HG03558 (cell line): ENCODE measurements around the gene TMX1.
"Not testable (repeated sequence)": the region's sequence is repeated elsewhere in the genome, so short reads cannot be mapped to it uniquely, and the experiment has no call there.

Source experiments
- ATAC-seq: cut with Tn5 transposase; IDR thresholded peaks from one replicate; pipeline ENCODE4 v1.9.1; 2021; ENCODE audit warnings: moderate number of reproducible peaks; ENCODE audit not compliant: unreplicated experiment; ENCODE audit errors: extremely low read depth

TMX1 gene, protein sequence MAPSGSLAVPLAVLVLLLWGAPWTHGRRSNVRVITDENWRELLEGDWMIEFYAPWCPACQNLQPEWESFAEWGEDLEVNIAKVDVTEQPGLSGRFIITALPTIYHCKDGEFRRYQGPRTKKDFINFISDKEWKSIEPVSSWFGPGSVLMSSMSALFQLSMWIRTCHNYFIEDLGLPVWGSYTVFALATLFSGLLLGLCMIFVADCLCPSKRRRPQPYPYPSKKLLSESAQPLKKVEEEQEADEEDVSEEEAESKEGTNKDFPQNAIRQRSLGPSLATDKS

DNA sequence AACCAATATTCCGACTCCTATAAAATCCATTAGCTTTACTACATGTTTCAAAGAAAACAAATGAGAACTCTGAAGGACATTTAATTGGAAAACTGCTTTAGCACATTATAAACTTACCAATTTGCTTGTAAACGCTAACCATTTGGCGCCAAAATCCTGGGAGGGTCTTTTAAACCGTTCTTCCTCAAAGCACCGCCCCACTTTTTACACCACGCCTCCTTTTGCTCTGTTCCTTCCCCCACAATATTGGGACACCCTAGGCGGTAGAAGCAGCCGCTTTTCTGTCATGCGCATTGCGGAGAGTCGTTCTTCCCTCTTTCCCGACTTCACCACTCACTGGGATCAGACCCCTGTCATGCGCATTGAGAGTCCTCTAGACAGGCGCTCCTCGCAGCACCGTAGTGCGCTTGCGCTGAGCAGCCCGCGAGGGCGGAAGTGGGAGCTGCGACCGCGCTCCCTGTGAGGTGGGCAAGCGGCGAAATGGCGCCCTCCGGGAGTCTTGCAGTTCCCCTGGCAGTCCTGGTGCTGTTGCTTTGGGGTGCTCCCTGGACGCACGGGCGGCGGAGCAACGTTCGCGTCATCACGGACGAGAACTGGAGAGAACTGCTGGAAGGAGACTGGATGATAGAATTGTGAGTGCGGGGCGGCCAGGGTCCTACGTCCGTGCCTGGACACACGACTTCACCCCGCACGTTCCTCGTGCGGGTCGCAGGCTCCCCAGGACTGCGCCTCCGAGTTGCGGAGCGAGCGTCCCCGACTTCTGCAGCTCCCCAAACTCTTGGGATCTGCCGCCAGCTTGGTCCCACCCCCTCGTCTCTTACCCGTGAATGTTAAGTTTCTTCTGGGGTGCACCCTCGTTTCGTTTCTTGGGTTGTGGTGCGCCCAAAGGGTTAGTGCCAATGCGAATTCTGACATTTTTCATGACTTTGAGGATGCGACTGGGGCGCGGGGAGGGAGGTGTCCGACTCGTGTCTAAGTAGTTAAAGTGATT lies at the start of gene TMX1:
TSS of gene TMX1 (plus strand) at position 435 of the 991 bp plus-strand sequence. CDS start at position 481, 46 bp downstream.
- ATAC-seq: peak; percentile 75

DNA sequence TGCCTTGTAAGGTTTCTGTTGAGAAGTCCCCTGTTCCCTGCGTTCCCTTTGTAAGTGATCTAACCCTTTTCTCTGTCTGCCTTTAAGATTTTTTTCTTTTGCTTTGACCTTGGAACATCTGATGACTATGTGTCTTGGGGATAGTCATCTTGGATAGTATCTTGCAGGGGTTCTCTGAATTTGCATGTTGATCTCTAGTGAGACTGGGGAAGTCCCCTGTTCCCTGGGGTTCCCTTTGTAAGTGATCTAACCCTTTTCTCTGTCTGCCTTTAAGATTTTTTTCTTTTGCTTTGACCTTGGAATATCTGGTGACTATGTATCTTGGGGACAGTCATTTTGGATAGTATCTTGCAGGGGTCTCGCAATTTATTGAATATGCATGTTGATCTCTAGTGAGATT lies 38.2 kb upstream of the TMX1 start:
- ATAC-seq: no peak

DNA sequence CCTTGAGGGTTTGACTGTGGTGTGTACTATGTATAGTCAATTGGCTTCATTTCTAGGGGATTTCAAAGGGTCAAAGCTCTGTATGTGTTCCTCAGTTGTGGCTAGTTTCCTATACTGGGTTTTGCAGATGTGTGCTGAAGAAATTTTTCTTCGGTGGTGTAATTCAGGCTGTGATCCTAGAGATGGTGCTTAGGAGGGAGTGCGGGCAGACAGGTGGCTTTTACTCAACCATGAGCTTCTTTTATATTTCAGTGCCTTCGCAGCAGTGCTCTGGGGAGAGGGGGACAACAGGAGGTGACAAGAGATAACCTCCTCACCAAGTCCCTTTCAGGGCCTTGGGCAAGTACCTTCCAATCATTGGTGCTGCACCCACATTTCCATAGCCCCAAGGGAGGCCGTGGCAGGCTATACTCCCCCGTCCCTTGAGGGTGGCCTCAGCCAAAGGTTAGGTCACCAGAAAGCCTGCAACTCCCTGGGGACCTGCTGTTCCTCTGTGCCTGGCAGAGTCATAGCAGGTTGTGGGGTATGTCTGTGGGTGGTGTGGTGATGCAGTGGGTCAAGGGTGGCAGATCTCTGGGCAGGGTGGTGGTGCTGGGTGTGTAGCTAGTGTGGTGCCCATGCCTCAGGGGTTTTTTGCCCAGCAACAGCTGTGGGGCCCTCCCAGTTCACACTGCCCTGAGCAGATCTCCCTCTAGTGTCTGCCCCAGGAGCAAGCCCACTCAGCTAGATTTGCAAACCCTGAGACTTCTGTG lies 37.0 kb upstream of the TMX1 start:
- ATAC-seq: peak; percentile 36

DNA sequence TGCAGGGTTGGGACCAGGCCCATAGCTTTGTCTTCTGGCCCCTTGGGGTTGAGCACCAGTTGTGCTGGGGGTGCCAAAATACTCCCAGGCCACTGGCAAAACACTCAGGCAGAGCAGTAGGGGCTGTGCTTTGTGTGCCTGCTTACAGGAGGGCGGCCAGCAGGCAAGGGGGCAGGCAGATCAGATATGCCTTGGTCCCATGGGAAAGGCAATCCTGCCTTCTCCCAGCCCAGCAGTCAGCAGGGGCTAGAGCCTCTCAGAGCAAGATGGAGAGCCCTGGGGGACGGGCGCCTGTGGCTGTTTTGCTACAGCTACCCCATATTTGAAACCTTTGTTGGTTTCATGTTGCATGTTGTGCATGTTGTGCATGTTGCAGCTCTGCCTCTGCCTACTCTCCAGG lies 36.2 kb upstream of the TMX1 start:
- ATAC-seq: no peak

DNA sequence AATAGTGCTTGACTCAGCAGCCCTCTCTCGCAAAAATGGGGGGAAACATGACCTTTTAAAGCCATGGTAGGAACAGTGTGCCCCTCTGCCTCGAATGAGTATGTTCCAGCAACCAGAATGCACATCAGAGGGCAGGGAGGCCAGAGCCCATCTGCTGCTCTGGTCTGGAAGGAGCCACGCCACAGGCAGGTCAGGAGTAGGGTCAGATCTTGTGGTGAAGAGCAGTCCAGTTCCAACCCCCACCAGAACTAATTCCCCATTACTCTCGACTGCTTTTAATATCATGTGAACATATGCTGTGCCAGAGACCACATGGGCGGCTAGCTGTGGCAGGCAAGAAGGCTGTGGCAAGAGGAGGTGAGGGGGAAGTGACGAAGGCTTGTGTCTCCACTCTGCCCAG lies 34.6 kb upstream of the TMX1 start:
- no peak for ATAC-seq

DNA sequence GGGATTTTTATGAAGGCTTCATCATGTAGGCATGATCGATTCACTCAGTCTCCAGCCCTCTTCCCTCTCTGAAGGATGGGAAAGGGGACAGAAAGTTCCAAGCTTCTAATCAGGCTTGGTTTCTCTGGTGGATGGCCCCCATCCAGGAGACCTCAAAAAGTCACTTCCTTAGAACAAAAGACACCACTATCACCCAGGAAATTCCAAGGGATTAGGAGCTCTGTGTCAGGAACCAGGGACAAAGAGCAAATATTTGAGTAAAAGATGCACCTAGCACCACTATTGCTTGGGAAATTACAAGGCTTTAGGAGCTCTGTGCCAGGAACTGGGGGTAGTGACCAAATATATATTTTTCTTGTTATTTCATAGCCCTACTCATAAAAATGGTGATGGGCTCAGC lies 33.6 kb upstream of the TMX1 start:
- no peak for ATAC-seq

DNA sequence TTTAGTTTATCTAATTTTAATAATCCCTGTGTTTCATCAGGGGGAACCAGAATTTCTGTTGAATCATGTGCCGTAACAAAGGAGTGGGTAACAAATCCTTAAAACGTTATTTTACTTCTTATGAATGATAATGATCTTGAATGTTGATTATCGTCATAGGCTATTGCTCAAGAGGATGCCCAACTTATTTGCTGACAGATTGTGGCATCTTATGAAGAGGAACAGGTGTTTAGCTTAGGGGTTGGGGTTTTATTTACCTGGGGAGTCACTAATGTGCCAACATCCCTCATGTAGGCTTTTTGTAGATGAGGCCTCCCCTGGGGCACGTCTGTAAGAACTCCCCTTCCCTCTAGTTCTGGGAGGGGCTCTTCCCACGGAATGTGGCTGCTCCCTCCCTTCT lies 32.4 kb upstream of the TMX1 start:
- no peak for ATAC-seq

DNA sequence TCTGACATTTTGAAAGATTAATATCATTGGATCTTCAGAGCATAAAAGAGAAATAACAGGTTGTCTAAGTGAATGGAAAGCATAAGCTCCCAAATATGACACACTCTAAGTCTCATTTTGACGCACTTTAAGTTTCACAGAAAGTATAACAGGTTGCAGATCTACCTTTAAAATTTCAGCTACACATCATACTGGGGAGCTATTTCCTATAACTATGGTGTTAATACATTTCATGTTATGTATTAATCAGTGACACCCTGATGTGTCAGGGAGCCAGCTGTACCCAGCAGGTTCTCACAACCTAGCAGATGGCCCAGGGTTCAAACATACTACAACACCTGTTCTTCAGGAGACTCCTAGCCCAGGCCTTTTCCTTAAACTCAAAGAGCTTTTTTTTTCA lies 31.1 kb upstream of the TMX1 start:
- ATAC-seq: no peak

DNA sequence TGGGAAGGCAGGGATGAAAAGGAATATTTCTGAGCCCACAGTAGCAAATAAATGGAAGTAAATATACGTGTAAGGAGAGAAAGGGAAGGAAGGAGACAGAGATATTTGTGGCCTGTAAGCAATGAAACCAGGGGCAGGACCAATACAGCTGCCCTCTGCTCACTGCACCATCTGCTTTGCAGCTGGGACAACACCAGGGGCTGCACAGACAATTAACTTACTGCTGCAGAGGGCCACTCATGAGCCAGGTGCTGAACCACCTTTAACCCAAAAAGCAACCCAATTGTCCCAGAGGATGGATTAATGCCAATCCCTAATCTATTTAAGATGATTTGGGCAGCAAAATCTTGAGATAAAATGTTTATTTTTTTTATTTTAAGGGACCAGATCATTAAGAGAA lies 30.6 kb upstream of the TMX1 start:
- no peak for ATAC-seq

DNA sequence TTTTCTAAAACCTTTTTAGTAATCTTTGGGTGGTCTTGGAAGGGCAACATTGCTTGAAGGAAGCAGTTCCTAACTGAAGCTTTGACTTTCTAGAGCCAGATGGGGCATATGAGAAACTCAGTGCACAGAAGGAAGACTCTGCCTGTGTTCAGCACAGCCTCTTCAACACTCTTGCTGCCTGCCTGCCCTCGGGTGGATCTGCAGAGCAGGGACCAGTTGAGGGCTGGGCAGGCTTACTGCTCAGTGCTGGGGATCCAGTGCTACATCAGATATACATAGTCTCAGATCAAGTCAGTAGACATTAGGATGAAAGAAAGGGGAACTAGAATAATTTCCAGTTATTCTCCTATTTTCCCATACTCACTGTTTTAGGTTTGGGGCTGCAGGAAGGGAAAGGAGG lies 29.5 kb upstream of the TMX1 start:
- ATAC-seq: no peak

DNA sequence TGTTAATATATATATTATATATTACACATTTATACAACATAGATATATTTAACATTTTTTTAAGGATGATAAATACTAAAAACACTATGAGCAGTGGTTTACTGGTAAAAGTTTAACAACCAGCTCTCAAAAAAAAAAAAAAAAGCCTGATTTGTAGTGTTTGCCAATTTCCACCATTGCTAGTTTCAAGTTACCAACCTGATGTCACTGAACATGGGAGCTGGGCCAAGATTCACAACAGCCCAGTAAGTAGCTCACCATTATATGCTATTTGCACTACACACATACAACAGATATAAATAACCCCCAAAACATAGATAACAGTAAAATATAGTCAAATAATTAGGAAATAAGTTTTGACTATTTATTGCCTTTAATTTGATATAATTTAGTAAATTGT lies 28.9 kb upstream of the TMX1 start:
- ATAC-seq: no peak

DNA sequence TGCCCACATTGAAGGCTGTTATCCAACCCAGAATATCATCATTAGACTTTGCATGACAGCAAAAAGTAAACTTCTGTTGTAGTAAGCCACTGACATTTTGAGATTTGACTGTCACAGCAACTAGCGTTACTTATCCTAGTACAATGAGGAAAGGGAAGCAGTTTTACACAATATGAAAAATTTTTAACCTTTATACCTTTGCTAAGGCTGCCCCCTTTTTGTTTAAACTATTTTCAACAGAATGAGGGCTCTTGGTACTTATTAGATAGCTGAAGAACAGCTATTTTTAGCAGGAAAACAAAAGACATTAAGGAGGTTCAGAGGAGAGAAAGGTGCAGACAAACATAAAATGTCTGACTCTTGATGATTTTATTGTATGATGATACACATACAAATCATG lies 23.4 kb upstream of the TMX1 start:
- no peak for ATAC-seq

DNA sequence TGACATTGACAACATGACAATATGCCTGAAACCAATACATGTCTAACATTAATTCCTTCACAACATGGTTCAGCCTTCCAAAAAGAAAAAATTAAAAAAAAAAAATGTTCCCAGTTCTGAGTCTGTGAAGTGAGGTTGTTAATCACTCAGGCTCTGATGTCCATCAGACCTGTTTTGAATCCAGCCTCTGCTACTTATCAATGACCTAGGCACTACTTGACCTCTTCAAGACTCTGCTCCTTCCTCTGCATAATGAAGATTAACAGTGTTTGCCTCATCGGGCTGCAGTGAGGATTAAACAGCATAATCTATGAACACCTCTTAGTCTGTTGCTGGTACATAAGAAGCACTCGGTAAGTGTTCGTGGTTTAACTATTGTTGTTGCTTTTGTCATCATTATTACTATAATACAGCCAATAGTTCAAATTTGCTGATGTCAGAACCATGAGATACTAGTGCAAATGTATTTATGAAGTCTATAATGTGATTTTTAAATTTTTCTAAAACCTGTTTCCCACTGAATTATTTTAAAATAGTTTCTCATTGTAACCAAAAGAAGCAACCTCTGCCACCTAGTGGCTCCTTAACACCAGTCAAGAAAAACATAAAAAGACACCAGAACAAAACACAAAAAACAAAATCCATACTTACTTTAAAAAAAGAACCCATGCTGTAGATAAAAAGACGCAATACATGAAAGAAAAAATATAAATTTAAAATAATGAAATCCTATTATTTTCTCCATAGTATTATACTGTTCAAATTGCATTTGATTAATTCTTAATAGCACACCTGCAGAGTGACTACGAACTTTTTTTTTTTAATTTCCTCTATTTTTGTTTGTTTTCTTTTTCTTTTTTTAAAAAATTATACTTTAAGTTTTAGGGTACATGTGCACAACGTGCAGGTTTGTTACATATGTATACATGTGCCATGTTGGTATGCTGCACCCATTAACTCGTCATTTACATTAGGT lies 20.3 kb upstream of the TMX1 start:
- no peak for ATAC-seq

DNA sequence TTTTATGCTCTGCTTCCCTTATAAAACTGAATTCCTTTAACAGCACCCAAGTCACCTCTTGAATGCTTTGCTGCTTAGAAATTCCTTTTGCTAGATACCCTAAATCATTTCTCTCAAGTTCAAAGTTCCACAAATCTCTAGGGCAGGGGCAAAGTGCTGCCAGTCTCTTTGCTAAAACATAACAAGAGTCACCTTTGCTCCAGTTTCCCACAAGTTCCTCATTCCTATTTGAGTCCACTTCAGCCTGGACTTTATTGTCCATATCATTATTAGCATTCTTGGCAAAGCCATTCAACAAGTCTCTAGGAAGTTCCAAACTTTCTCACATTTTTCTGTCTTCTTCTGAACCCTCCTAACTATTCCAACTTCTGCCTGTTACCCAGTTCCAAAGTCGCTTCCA lies 16.6 kb upstream of the TMX1 start:
- ATAC-seq: not testable (repeated sequence)

DNA sequence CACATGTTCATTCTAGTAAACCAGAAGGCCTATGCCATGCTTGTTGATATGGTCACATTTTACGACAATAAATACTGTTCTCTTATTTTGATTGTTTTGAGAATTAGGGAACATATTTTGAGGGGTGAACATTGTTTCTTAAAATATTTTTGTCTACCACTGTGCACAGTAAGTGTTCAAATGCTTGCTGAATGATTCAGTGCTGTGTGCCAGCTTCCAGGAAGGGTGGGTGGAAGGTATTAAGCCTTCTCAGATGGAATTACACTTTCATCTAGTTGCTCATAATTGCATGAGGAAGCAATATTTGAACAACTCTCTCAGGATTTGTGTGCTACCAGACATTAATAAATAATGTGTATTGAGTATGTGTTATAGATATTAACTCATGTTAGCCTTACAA lies 15.5 kb upstream of the TMX1 start:
- no peak for ATAC-seq

DNA sequence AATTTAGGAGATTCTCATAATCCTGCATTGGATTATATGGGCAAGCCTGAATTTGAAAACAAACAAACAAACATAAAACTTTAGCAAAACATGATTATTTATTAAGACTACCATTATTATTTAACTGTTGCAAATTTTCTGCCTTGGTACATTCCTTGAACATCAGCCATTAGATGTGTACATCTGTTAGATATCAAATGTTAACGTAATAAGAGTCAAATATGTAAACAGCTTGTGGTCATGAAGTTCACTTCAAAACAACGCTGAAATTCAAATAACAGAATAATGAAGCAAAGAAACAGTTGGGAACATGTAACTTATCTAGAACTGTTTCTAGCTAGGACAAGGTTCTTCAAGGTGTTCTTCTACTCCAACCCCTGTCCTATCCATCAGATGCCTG lies 14.3 kb upstream of the TMX1 start:
- ATAC-seq: no peak

DNA sequence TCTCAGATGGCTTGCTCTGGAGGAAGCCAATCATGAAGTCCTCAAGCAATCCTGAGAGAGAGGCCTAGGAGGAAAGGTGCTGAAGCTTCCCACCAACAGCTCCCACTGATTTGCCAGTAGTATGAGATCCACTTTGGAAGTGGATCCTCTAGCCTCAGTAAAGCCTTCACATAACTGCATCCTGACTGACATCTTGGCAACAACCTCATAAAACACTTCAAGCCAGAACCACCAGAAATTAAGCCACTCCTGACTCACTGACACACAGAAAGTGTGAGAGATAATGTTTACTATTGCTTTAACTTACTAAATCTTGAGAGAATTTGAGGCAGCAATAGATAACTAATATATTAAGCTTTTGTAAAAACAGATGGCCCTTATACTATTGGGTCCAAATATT lies 11.7 kb upstream of the TMX1 start:
- no peak for ATAC-seq

DNA sequence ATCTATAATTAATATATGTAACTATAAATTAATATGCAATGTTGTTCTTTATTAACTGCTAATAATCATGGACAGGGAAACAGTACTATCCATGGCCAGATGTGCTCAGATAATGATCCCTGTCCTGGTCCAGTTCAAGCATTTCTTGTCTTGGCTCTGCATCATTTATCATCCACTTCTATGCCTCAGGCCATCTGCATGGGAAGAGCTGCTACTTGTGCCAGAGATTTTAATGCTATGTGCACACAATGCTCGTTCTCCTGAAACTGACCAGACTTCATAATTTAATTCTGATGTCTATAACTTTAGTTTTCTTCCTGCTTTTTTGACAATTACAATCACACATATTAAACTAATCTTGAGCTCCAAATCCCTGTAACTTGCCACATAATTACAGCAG lies 11.2 kb upstream of the TMX1 start:
- no peak for ATAC-seq

DNA sequence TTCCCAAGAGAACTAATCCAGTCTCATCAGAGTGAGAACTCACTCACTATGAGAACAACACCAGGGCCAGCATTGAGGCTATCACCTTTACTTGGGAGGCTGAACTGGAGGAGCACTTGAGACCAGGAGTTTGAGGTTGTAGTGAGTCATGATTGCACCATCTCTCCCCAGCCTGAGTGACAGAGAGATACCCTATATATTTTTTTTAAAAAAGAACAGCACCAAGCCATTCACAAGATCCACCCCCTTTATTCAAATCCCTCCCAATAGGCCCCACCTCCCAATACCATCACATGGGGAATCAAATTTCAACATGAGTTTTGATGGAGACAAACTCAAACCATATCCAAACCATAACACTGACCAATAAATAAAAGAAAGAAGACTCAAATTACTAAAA lies 3.7 kb upstream of the TMX1 start:
- ATAC-seq: no peak
